Measurements from ENCODE around the gene DPH6.
"Not testable (repeated sequence)": the region's sequence is repeated elsewhere in the genome, so short reads cannot be mapped to it uniquely, and the experiment has no call there.

DPH6 gene

GRCh38 chr15:35393398-35393797, 152.6 kb downstream of the DPH6 start:
- H3K23ac ChIP-seq (ENCODE audit: low read length in 2 of 2) = no peak overlapping the region
- no peak overlapping the region for H4K91ac ChIP-seq (ENCODE audit: low read length)
- H3K79me1 ChIP-seq (replicated peaks; ENCODE audit: low read length, poor library complexity, severe bottlenecking) = no peaks in the 10 kb centered on the region
- H3K9ac ChIP-seq (ENCODE audit: low read length) = no peak overlapping the region
- H3K18ac ChIP-seq (ENCODE audit: low read depth in 1 of 2, low read length in 2 of 2) = no peak overlapping the region
- H3K36me3 ChIP-seq (ENCODE audit: control insufficient read depth in 1 of 2, insufficient read depth in 2 of 2, low read depth in 1 of 2, low read length in 2 of 2) = no peaks in the 10 kb centered on the region
- WGBS = 0% methylated on average over 2 of the region's 2 CpGs
- peak; percentile 21 for DNase-seq
- no peak overlapping the region for H2AK5ac ChIP-seq (ENCODE audit: low read length, severe bottlenecking)
- no peak overlapping the region for H3K4me3 ChIP-seq (ENCODE audit: insufficient read depth in 1 of 2, low read depth in 1 of 2, low read length in 2 of 2)
- H3K4ac ChIP-seq (ENCODE audit: low read depth in 1 of 2, low read length in 2 of 2) = no peak overlapping the region
- H3K27me3 ChIP-seq (ENCODE audit: control insufficient read depth in 1 of 2, insufficient read depth in 1 of 2, low read length in 2 of 2) = no peaks in the 10 kb centered on the region
- H3K4me2 ChIP-seq (ENCODE audit: low read length, poor library complexity, severe bottlenecking) = no peak overlapping the region
- no peaks in the 10 kb centered on the region for H3K9me3 ChIP-seq (ENCODE audit: control insufficient read depth, low read length)
- H4K8ac ChIP-seq (ENCODE audit: low read length) = no peak overlapping the region
- no peak overlapping the region for H3K14ac ChIP-seq (ENCODE audit: low read length in 2 of 2)
- no peak overlapping the region for H3K27ac ChIP-seq (ENCODE audit: low read length, poor library complexity, severe bottlenecking)
- H2BK5ac ChIP-seq (ENCODE audit: low read depth, low read length, poor library complexity, severe bottlenecking) = no peak overlapping the region
- H2BK15ac ChIP-seq (ENCODE audit: low read depth, poor library complexity, severe bottlenecking) = no peak overlapping the region
- H3K4me1 ChIP-seq (ENCODE audit: control insufficient read depth, insufficient read depth, low read depth, low read length) = no peaks in the 10 kb centered on the region
- H2AFZ ChIP-seq (ENCODE audit: low read depth, low read length) = no peak overlapping the region
- H2BK12ac ChIP-seq (ENCODE audit: low read length in 2 of 2) = no peak overlapping the region
- no peak overlapping the region for H2BK120ac ChIP-seq (ENCODE audit: low read depth, low read length)

GRCh38 chr15:35391408-35391984, 154.5 kb downstream of the DPH6 start:
- not testable (repeated sequence) for H4K91ac ChIP-seq (ENCODE audit: low read length); H3K9ac ChIP-seq (ENCODE audit: low read length)

GRCh38 chr15:35383506-35383905, 162.5 kb downstream of the DPH6 start:
- WGBS = 100% methylated on average over 2 of the region's 2 CpGs
- Histone ChIP-seq H3K4me1 (ENCODE audit: control insufficient read depth, insufficient read depth, low read depth, low read length) (no peaks in the 10 kb centered on the region), H4K8ac (ENCODE audit: low read length) (no peak overlapping the region), H3K4ac (ENCODE audit: low read depth in 1 of 2, low read length in 2 of 2) (no peak overlapping the region), H3K27ac (ENCODE audit: low read length, poor library complexity, severe bottlenecking) (no peak overlapping the region), H3K36me3 (ENCODE audit: control insufficient read depth in 1 of 2, insufficient read depth in 2 of 2, low read depth in 1 of 2, low read length in 2 of 2) (peaks cover 0 to 7% of the 10 kb centered on the region in 2 experiments), H2BK120ac (ENCODE audit: low read depth, low read length) (no peak overlapping the region), H2AK5ac (ENCODE audit: low read length, severe bottlenecking) (no peak overlapping the region), H3K23ac (ENCODE audit: low read length in 2 of 2) (no peak overlapping the region), H3K27me3 (ENCODE audit: control insufficient read depth in 1 of 2, insufficient read depth in 1 of 2, low read length in 2 of 2) (no peaks in the 10 kb centered on the region), H3K9me3 (ENCODE audit: control insufficient read depth, low read length) (no peaks in the 10 kb centered on the region), H3K4me2 (ENCODE audit: low read length, poor library complexity, severe bottlenecking) (no peak overlapping the region), H3K9ac (ENCODE audit: low read length) (no peak overlapping the region), H4K91ac (ENCODE audit: low read length) (no peak overlapping the region), H2BK5ac (ENCODE audit: low read depth, low read length, poor library complexity, severe bottlenecking) (no peak overlapping the region), H3K14ac (ENCODE audit: low read length in 2 of 2) (no peak overlapping the region), H3K79me1 (replicated peaks; ENCODE audit: low read length, poor library complexity, severe bottlenecking) (no peaks in the 10 kb centered on the region), H2AFZ (ENCODE audit: low read depth, low read length) (no peak overlapping the region), H2BK15ac (ENCODE audit: low read depth, poor library complexity, severe bottlenecking) (no peak overlapping the region), H3K4me3 (ENCODE audit: insufficient read depth in 1 of 2, low read depth in 1 of 2, low read length in 2 of 2) (no peak overlapping the region), H3K18ac (ENCODE audit: low read depth in 1 of 2, low read length in 2 of 2) (no peak overlapping the region), H2BK12ac (ENCODE audit: low read length in 2 of 2) (no peak overlapping the region)
- DNase-seq = no peak

More at GRCh38 chr15:35391408-35391984, 154.5 kb downstream of the DPH6 start:
- H2BK5ac ChIP-seq (ENCODE audit: low read depth, low read length, poor library complexity, severe bottlenecking); H3K27ac ChIP-seq (ENCODE audit: low read length, poor library complexity, severe bottlenecking); H3K79me1 ChIP-seq (replicated peaks; ENCODE audit: low read length, poor library complexity, severe bottlenecking); H3K4me2 ChIP-seq (ENCODE audit: low read length, poor library complexity, severe bottlenecking); H2BK12ac ChIP-seq (ENCODE audit: low read length in 2 of 2); H3K4me1 ChIP-seq (ENCODE audit: control insufficient read depth, insufficient read depth, low read depth, low read length); H3K4me3 ChIP-seq (ENCODE audit: insufficient read depth in 1 of 2, low read depth in 1 of 2, low read length in 2 of 2); H2BK120ac ChIP-seq (ENCODE audit: low read depth, low read length); H2AFZ ChIP-seq (ENCODE audit: low read depth, low read length); H3K14ac ChIP-seq (ENCODE audit: low read length in 2 of 2); H3K18ac ChIP-seq (ENCODE audit: low read depth in 1 of 2, low read length in 2 of 2); DNase-seq; H2BK15ac ChIP-seq (ENCODE audit: low read depth, poor library complexity, severe bottlenecking); H4K8ac ChIP-seq (ENCODE audit: low read length); H3K27me3 ChIP-seq (ENCODE audit: control insufficient read depth in 1 of 2, insufficient read depth in 1 of 2, low read length in 2 of 2); H3K9me3 ChIP-seq (ENCODE audit: control insufficient read depth, low read length); H2AK5ac ChIP-seq (ENCODE audit: low read length, severe bottlenecking); H3K4ac ChIP-seq (ENCODE audit: low read depth in 1 of 2, low read length in 2 of 2); H3K36me3 ChIP-seq (ENCODE audit: control insufficient read depth in 1 of 2, insufficient read depth in 2 of 2, low read depth in 1 of 2, low read length in 2 of 2); H3K23ac ChIP-seq (ENCODE audit: low read length in 2 of 2): not testable (repeated sequence)
- WGBS = 96% methylated on average over 17 of the region's 18 CpGs

GRCh38 chr15:35381328-35381727, 164.6 kb downstream of the DPH6 start:
- no peaks in the 10 kb centered on the region for H3K9me3 ChIP-seq (ENCODE audit: control insufficient read depth, low read length)
- no peaks in the 10 kb centered on the region for H3K27me3 ChIP-seq (ENCODE audit: control insufficient read depth in 1 of 2, insufficient read depth in 1 of 2, low read length in 2 of 2)
- no peak overlapping the region for H2BK12ac ChIP-seq (ENCODE audit: low read length in 2 of 2)
- no peak for DNase-seq
- H3K27ac ChIP-seq (ENCODE audit: low read length, poor library complexity, severe bottlenecking) = no peak overlapping the region
- H3K4me3 ChIP-seq (ENCODE audit: insufficient read depth in 1 of 2, low read depth in 1 of 2, low read length in 2 of 2) = no peak overlapping the region
- no peak overlapping the region for H2BK5ac ChIP-seq (ENCODE audit: low read depth, low read length, poor library complexity, severe bottlenecking)
- no peak overlapping the region for H3K4ac ChIP-seq (ENCODE audit: low read depth in 1 of 2, low read length in 2 of 2)
- no peak overlapping the region for H2AFZ ChIP-seq (ENCODE audit: low read depth, low read length)
- H3K4me2 ChIP-seq (ENCODE audit: low read length, poor library complexity, severe bottlenecking) = no peak overlapping the region
- no peak overlapping the region for H4K8ac ChIP-seq (ENCODE audit: low read length)
- H3K36me3 ChIP-seq (ENCODE audit: control insufficient read depth in 1 of 2, insufficient read depth in 2 of 2, low read depth in 1 of 2, low read length in 2 of 2) = peaks cover 0 to 7% of the 10 kb centered on the region in 2 experiments
- no peak overlapping the region for H3K18ac ChIP-seq (ENCODE audit: low read depth in 1 of 2, low read length in 2 of 2)
- no peaks in the 10 kb centered on the region for H3K4me1 ChIP-seq (ENCODE audit: control insufficient read depth, insufficient read depth, low read depth, low read length)
- no peak overlapping the region for H2BK120ac ChIP-seq (ENCODE audit: low read depth, low read length)
- H3K14ac ChIP-seq (ENCODE audit: low read length in 2 of 2) = no peak overlapping the region
- no peak overlapping the region for H2BK15ac ChIP-seq (ENCODE audit: low read depth, poor library complexity, severe bottlenecking)
- no peak overlapping the region for H4K91ac ChIP-seq (ENCODE audit: low read length)
- H2AK5ac ChIP-seq (ENCODE audit: low read length, severe bottlenecking) = no peak overlapping the region
- no peak overlapping the region for H3K23ac ChIP-seq (ENCODE audit: low read length in 2 of 2)
- H3K79me1 ChIP-seq (replicated peaks; ENCODE audit: low read length, poor library complexity, severe bottlenecking) = no peaks in the 10 kb centered on the region
- 34% methylated on average over 2 of the region's 3 CpGs for WGBS
- no peak overlapping the region for H3K9ac ChIP-seq (ENCODE audit: low read length)
